ENCODE results near the gene DCANP1.

- TF ChIP-seq CTCF (IDR thresholded peaks at IDR 0.05; ENCODE audit: poor library complexity) = no peak
- TF ChIP-seq EZH2 (IDR thresholded peaks at IDR 0.05; ENCODE audit: borderline replicate concordance) = no peak
- no peak for TF ChIP-seq EZH2phosphoT487 (IDR thresholded peaks at IDR 0.05; ENCODE audit: low read depth, severe bottlenecking, unreplicated experiment)
Observed at GRCh38 chr5:135481387-135481786, 34.2 kb upstream of the DCANP1 start.
